Measurements from ENCODE around the gene SHISA3.

DNA sequence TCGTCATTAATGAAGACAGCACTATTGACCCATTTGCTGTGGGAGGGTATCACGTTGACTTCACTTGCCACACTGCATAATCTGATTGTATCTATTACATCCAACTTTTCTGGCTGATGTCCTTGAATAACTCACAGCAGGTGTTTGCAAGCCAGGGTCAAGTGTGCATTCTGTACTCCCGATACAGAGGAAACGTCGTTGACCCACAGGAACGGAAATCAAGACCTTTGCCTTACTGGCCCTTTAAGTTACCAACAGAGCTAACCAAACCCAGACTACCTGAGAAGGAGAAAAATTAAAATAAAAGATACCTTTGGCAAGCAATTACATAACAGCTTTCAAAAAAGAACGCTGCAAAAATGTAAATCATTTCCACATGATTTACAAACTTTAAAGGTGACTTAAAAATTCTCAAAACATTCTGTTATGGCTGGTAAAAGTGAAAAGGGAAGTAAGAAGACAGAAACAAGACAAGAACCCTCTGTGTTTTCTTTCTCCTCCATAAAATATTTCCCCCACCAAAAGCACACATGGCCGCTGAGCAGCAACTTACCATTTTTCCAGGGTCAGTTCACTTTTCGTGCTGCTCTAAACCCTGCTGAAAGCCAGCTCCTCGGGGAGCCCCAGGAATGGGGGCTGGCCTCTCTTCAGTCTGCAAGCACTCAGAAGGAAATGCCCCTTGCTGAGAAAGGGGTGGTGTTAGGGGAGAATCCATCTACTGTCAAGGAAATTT lies 6.5 kb upstream of the SHISA3 start:
- TF ChIP-seq, protein P1, sequence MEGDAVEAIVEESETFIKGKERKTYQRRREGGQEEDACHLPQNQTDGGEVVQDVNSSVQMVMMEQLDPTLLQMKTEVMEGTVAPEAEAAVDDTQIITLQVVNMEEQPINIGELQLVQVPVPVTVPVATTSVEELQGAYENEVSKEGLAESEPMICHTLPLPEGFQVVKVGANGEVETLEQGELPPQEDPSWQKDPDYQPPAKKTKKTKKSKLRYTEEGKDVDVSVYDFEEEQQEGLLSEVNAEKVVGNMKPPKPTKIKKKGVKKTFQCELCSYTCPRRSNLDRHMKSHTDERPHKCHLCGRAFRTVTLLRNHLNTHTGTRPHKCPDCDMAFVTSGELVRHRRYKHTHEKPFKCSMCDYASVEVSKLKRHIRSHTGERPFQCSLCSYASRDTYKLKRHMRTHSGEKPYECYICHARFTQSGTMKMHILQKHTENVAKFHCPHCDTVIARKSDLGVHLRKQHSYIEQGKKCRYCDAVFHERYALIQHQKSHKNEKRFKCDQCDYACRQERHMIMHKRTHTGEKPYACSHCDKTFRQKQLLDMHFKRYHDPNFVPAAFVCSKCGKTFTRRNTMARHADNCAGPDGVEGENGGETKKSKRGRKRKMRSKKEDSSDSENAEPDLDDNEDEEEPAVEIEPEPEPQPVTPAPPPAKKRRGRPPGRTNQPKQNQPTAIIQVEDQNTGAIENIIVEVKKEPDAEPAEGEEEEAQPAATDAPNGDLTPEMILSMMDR (conservative IDR thresholded peaks at IDR 0.05; ENCODE audit: low read length), result no peak
- no peak for TF ChIP-seq EZH2phosphoT487 (IDR thresholded peaks at IDR 0.05; ENCODE audit: borderline replicate concordance, low read depth, low read length)
